ENCODE data around the gene NHLRC1. TPM values are rescaled to one million over a fixed set of nuclear protein-coding genes. Genes with fewer than 3 reads are reported as not detected.

NHLRC1 gene
- total and polyA plus RNA-seq, 10 of the 15 experiments (the other 5 are each of a cell fraction or from before 2014, with no cell fraction given): 0.04 to 0.22 (median 0.12) TPM; not detected in 2

DNA sequence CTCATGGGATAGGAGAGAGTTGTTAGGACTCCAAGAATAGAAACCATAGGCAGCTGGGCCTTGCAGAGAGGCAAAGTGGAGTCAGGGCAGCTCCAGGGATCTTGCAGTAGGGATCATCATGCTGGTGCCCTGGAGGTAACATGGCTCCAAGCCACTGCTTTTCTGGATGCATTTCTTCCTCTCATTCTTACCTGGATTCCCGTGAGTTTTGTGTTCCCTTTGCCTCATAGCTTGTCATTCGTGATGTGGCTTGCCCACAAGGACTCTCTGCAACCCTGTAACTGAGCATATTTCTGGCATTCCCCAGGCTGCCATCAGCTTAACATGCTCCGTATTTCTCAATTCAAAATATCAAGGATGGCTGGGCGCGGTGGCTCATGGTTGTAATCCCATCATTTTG is 5.3 kb downstream of the NHLRC1 start:
- WGBS (ENCODE audit: insufficient coverage, insufficient replicate concordance, low lambda C conversion rate, missing lambda C conversion rate): 76% methylated on average over 5 of the region's 5 CpGs
- no peaks in the 10 kb centered on the region; the same call in 2 of the 3 replicates for H3K9me3 ChIP-seq (replicated peaks; ENCODE audit: control insufficient read depth, insufficient read depth, low read length)
- H3K4me3 ChIP-seq: no peak overlapping the region
- no peak overlapping the region for H3K4me2 ChIP-seq (ENCODE audit: control insufficient read depth, insufficient read depth)
- no peak for ATAC-seq
- RAD21 ChIA-PET (ENCODE audit: unreplicated experiment): no interaction called here
- POLR2A ChIA-PET: no interaction called here
- H3K36me3 ChIP-seq (ENCODE audit: control insufficient read depth in 2 of 2, insufficient read depth in 2 of 2, low read length in 1 of 2): no peaks in the 10 kb centered on the region
- intact Hi-C loops (cut with micrococcal nuclease; ENCODE audit: unreplicated experiment) (no loop called here), in situ Hi-C loops (cut with MboI) (no loop called here)
- SMC1A ChIA-PET (ENCODE audit: uncharacterized antibody, unreplicated experiment): interaction anchor here (1.0 kb wide), 1 partner anchor 298 kb away, joined by 3 read pairs; no protein-coding TSS in a partner anchor
- no peak for FAIRE-seq
- no peaks in the 10 kb centered on the region for H3K79me2 ChIP-seq (ENCODE audit: control insufficient read depth, insufficient read depth, low read length)
- TF ChIP-seq, protein P1, sequence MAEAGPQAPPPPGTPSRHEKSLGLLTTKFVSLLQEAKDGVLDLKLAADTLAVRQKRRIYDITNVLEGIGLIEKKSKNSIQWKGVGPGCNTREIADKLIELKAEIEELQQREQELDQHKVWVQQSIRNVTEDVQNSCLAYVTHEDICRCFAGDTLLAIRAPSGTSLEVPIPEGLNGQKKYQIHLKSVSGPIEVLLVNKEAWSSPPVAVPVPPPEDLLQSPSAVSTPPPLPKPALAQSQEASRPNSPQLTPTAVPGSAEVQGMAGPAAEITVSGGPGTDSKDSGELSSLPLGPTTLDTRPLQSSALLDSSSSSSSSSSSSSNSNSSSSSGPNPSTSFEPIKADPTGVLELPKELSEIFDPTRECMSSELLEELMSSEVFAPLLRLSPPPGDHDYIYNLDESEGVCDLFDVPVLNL (IDR thresholded peaks at IDR 0.05; ENCODE audit: low read depth, low read length): no peak
- TF ChIP-seq KLF5 (IDR thresholded peaks at IDR 0.05; ENCODE audit: partially characterized antibody) (no peak), NFYB (IDR thresholded peaks at IDR 0.05; ENCODE audit: insufficient read depth, low read depth, low read length) (no peak), EZH2 (IDR thresholded peaks at IDR 0.05; ENCODE audit: borderline replicate concordance, control insufficient read depth, low read depth, low read length) (no peak), ESRRA (IDR thresholded peaks at IDR 0.05; ENCODE audit: low read length) (no peak), ZBED1 (IDR thresholded peaks at IDR 0.05; ENCODE audit: borderline replicate concordance) (no peak)
- no peak overlapping the region for H3K9ac ChIP-seq (ENCODE audit: control insufficient read depth, insufficient read depth, low read length)
- H4K20me1 ChIP-seq (ENCODE audit: control insufficient read depth, insufficient read depth): no peaks in the 10 kb centered on the region
- H3K27me3 ChIP-seq (replicated peaks in 1 of 2; ENCODE audit: control insufficient read depth in 2 of 2, insufficient read depth in 2 of 2, low read length in 1 of 2): no peaks in the 10 kb centered on the region
- no peak overlapping the region for H3K27ac ChIP-seq (ENCODE audit: control insufficient read depth, insufficient read depth)
- CTCF ChIA-PET: no interaction called here
- no peak for DNase-seq (ENCODE audit: low read depth, low spot score)
- BruUV-seq (replicated peaks): no TSS peak
- H2AFZ ChIP-seq (ENCODE audit: control insufficient read depth, low read depth, low read length): no peak overlapping the region
- no peaks in the 10 kb centered on the region; the same call in 1 of the 2 replicates for H3K4me1 ChIP-seq (ENCODE audit: control insufficient read depth, insufficient read depth, low read length)

DNA sequence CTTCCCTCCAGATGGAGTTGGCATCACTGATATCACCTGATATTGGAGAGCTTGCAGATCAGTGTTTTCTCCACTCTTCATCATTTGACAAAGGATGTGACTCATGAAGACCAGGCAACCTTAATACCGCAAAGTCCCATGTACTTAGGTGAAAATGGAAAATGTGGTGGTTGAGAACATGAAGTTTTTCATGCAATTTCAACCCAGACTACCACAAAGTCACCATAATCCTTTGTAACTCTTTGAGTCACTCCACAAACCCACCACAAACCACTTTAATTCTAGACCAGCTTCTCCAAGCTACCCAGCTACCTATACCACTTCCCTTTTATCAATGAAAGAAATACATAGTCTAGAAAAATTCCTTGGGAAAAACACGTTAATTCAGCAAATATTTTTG is 7.1 kb downstream of the NHLRC1 start:
- ATAC-seq: no peak
- BruUV-seq (replicated peaks): no TSS peak
- CTCF ChIA-PET: interaction anchor here (0.6 kb wide), 1 partner anchor 330 kb away, joined by 4 read pairs; no protein-coding TSS in a partner anchor
- no peak for TF ChIP-seq SUZ12 (IDR thresholded peaks at IDR 0.05; ENCODE audit: unreplicated experiment)
- no peak for TF ChIP-seq SIX5 (IDR thresholded peaks at IDR 0.05; ENCODE audit: low read depth, low read length, severe bottlenecking)
- no peak for TF ChIP-seq HCFC1 (IDR thresholded peaks at IDR 0.05; ENCODE audit: low read length)
- TF ChIP-seq CBX3 (IDR thresholded peaks at IDR 0.05; ENCODE audit: borderline replicate concordance, low read depth): no peak
- no peak for TF ChIP-seq JUND (IDR thresholded peaks at IDR 0.05; ENCODE audit: low read depth, low read length)
- no peak for TF ChIP-seq FOS (IDR thresholded peaks at IDR 0.05; ENCODE audit: borderline replicate concordance, extremely low read depth, insufficient read length)
- no peak for TF ChIP-seq CHD2 (IDR thresholded peaks at IDR 0.05; ENCODE audit: borderline replicate concordance, low read depth, low read length)
- peak; percentile 44; the same call in 1 of the 2 replicates for TF ChIP-seq SPI1 (IDR thresholded peaks at IDR 0.05; ENCODE audit: borderline replicate concordance, insufficient read depth, low read depth, low read length)
- no peak for TF ChIP-seq TCF7 (IDR thresholded peaks at IDR 0.05; ENCODE audit: borderline replicate concordance)
- TF ChIP-seq BCL11A (IDR thresholded peaks at IDR 0.05; ENCODE audit: low read depth, low read length): no peak
- TF ChIP-seq SIN3A (IDR thresholded peaks at IDR 0.05; ENCODE audit: low read depth, low read length): no peak
- TF ChIP-seq TARDBP (IDR thresholded peaks at IDR 0.05; ENCODE audit: borderline replicate concordance): no peak
- peak; percentile 52 for TF ChIP-seq RUNX3 (IDR thresholded peaks at IDR 0.05; ENCODE audit: low read length)

More for the DNA sequence above, 7.1 kb downstream of the NHLRC1 start:
- in situ Hi-C loops (cut with MboI) (no loop called here), intact Hi-C loops (cut with micrococcal nuclease; ENCODE audit: unreplicated experiment) (no loop called here)
- SMC1A ChIA-PET (ENCODE audit: uncharacterized antibody, unreplicated experiment): no interaction called here
- Histone ChIP-seq H3K27ac (ENCODE audit: control insufficient read depth, insufficient read depth) (no peak overlapping the region), H3K4me1 (ENCODE audit: control insufficient read depth, insufficient read depth, low read length) (no peaks in the 10 kb centered on the region; the same call in 1 of the 2 replicates), H4K20me1 (ENCODE audit: control insufficient read depth, insufficient read depth) (no peaks in the 10 kb centered on the region), H3K27me3 (replicated peaks in 1 of 2; ENCODE audit: control insufficient read depth in 2 of 2, insufficient read depth in 2 of 2, low read length in 1 of 2) (no peaks in the 10 kb centered on the region), H3K79me2 (ENCODE audit: control insufficient read depth, insufficient read depth, low read length) (no peaks in the 10 kb centered on the region), H3K9ac (ENCODE audit: control insufficient read depth, insufficient read depth, low read length) (no peak overlapping the region), H3K4me2 (ENCODE audit: control insufficient read depth, insufficient read depth) (no peak overlapping the region), H3K36me3 (ENCODE audit: control insufficient read depth in 2 of 2, insufficient read depth in 2 of 2, low read length in 1 of 2) (no peaks in the 10 kb centered on the region), H2AFZ (ENCODE audit: control insufficient read depth, low read depth, low read length) (no peak overlapping the region), H3K9me3 (replicated peaks; ENCODE audit: control insufficient read depth, insufficient read depth, low read length) (no peaks in the 10 kb centered on the region), H3K4me3 (no peak overlapping the region)
- FAIRE-seq (no peak), DNase-seq (ENCODE audit: low read depth, low spot score) (no peak)
- POLR2A ChIA-PET: no interaction called here
- RAD21 ChIA-PET (ENCODE audit: unreplicated experiment): no interaction called here
- WGBS (ENCODE audit: insufficient coverage, insufficient replicate concordance, low lambda C conversion rate, missing lambda C conversion rate): 3% methylated on average over 2 of the region's 2 CpGs

All from GM12878 (cell line).